Adrenal gland (tissue), 5 donors: ENCODE measurements around the gene MPP2.

Source experiments
- POLR2A ChIP-seq, 2 donors: fragments of 450-650 bp; IDR thresholded peaks; one replicate each; pipeline ENCODE4 v1.6.1; 2017; ENCODE audit warnings: antibody characterized with exemption in 2 of 2, mild to moderate bottlenecking in 2 of 2, moderate library complexity in 1 of 2
- TF ChIP-seq, protein P1 (sequence below), 6 experiments: fragments of 450-650 bp in 4 of 6; fragments of 200-600 bp in 2 of 6; sonication (generic) in 1 of 6; IDR thresholded peaks; 1 replicate in 5 of 6; 2 replicates in 1 of 6; pipeline versions ENCODE4 v1.5.1 to v1.8.0; 2016 to 2021; ENCODE audit warnings: antibody characterized with exemption in 6 of 6, mild to moderate bottlenecking in 2 of 6, moderate library complexity in 1 of 6
- donor health status: DM: no; HTN: no; CAD: no.

DNA sequence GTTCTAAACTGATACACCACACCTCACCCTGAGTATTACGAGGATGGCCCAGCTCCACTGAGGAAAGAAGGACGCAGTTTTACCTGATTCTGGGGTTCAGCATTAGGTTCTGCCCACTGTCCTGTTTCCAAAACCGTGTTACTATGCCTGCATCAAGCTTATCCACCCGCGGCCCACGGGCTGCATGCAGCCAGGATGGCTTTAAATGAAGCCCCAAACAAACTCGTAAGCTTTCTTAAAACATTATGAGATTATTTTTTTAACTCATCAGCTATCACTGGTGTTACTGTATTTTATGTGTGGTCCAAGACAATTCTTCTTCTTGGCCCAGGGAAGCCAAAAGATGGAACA, 64.4 kb downstream of the MPP2 start:
- TF ChIP-seq POLR2A (IDR thresholded peaks at IDR 0.05), result no peak
- TF ChIP-seq, protein P1, sequence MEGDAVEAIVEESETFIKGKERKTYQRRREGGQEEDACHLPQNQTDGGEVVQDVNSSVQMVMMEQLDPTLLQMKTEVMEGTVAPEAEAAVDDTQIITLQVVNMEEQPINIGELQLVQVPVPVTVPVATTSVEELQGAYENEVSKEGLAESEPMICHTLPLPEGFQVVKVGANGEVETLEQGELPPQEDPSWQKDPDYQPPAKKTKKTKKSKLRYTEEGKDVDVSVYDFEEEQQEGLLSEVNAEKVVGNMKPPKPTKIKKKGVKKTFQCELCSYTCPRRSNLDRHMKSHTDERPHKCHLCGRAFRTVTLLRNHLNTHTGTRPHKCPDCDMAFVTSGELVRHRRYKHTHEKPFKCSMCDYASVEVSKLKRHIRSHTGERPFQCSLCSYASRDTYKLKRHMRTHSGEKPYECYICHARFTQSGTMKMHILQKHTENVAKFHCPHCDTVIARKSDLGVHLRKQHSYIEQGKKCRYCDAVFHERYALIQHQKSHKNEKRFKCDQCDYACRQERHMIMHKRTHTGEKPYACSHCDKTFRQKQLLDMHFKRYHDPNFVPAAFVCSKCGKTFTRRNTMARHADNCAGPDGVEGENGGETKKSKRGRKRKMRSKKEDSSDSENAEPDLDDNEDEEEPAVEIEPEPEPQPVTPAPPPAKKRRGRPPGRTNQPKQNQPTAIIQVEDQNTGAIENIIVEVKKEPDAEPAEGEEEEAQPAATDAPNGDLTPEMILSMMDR (IDR thresholded peaks at IDR 0.05), result no peak
